GM23338 (cell line): ENCODE results near the gene PDZK1IP1. TPM values are rescaled to one million over a fixed set of nuclear protein-coding genes. Genes with fewer than 3 reads are reported as not detected.

Experiments
- ATAC-seq: fragments of 200-7000 bp; cut with Tn5 transposase; 3 replicates; pipeline ENCODE4 v1.9.1; 2020
- DNase-seq: peaks from one replicate; pipeline ENCODE4 v3.0.0-alpha.2; 2015; ENCODE audit warnings: low spot score
- H2AFZ ChIP-seq: fragments of 200-600 bp; sonication (generic); 2 replicates; pipeline ENCODE4 v1.8.0; 2016; ENCODE audit warnings: antibody characterized with exemption, mild to moderate bottlenecking, moderate library complexity
- H3F3A ChIP-seq: fragments of 200-600 bp; sonication (generic); replicated peaks from 2 replicates; pipeline ENCODE4 v1.8.0; 2017; ENCODE audit warnings: antibody characterized with exemption, mixed run types, low read depth
- H3K27ac ChIP-seq: fragments of 200-600 bp; sonication (generic); 2 replicates; pipeline ENCODE4 v1.6.1; 2016; ENCODE audit warnings: low read depth
- H3K27me3 ChIP-seq: fragments of 200-600 bp; sonication (generic); 2 replicates; pipeline ENCODE4 v1.8.0; 2016; ENCODE audit warnings: mild to moderate bottlenecking, mixed run types, moderate library complexity; ENCODE audit not compliant: insufficient read depth
- H3K36me3 ChIP-seq: fragments of 200-600 bp; sonication (generic); 2 replicates; pipeline ENCODE4 v1.8.0; 2016; ENCODE audit warnings: mild to moderate bottlenecking; ENCODE audit not compliant: insufficient read depth
- H3K4me1 ChIP-seq: fragments of 200-600 bp; sonication (generic); 2 replicates; pipeline ENCODE4 v1.8.0; 2016; ENCODE audit warnings: mild to moderate bottlenecking, moderate library complexity; ENCODE audit not compliant: insufficient read depth
- H3K4me2 ChIP-seq: fragments of 200-600 bp; sonication (generic); 2 replicates; pipeline ENCODE4 v1.7.1; 2017; ENCODE audit warnings: mixed run types
- H3K4me3 ChIP-seq: fragments of 200-600 bp; sonication (generic); 2 replicates; pipeline ENCODE4 v1.6.1; 2016; ENCODE audit warnings: mixed run types
- H3K79me2 ChIP-seq: fragments of 200-600 bp; sonication (generic); replicated peaks from 2 replicates; pipeline ENCODE4 v1.8.0; 2017; ENCODE audit warnings: mild to moderate bottlenecking; ENCODE audit not compliant: insufficient read depth
- H3K9me2 ChIP-seq: fragments of 200-600 bp; sonication (generic); 2 replicates; pipeline ENCODE4 v1.8.0; 2017; ENCODE audit not compliant: insufficient read depth
- H4K20me1 ChIP-seq: fragments of 200-600 bp; sonication (generic); replicated peaks from 2 replicates; pipeline ENCODE4 v1.8.0; 2017; ENCODE audit warnings: mild to moderate bottlenecking; ENCODE audit not compliant: insufficient read depth
- H3K27ac Mint-ChIP-seq: 2 replicates; pipeline ENCODE4 v1.8.0; 2020; ENCODE audit warnings: inconsistent platforms, mild to moderate bottlenecking, moderate library complexity, mixed read lengths
- H3K27me3 Mint-ChIP-seq: 3 replicates; pipeline ENCODE4 v1.8.0; 2022; ENCODE audit warnings: low read depth, mild to moderate bottlenecking, moderate library complexity, mixed read lengths, inconsistent platforms; ENCODE audit not compliant: insufficient read depth, poor library complexity
- H3K36me3 Mint-ChIP-seq: 3 replicates; pipeline ENCODE4 v1.8.0; 2021; ENCODE audit warnings: low read depth, mild to moderate bottlenecking, inconsistent platforms, moderate library complexity, mixed read lengths
- H3K4me1 Mint-ChIP-seq: 3 replicates; pipeline ENCODE4 v1.8.0; 2020; ENCODE audit warnings: mild to moderate bottlenecking, inconsistent platforms, mixed read lengths
- H3K4me3 Mint-ChIP-seq: 3 replicates; pipeline ENCODE4 v1.8.0; 2021; ENCODE audit warnings: moderate library complexity, mild to moderate bottlenecking, inconsistent platforms, mixed read lengths
- H3K9me3 Mint-ChIP-seq: 3 replicates; pipeline ENCODE4 v1.8.0; 2020; ENCODE audit warnings: moderate library complexity, mild to moderate bottlenecking, inconsistent platforms, mixed read lengths
- CREB1 ChIP-seq: fragments of 250-450 bp; sonication (Bioruptor Pico); IDR thresholded peaks from 2 replicates; pipeline ENCODE4 v1.5.0; 2020; ENCODE audit warnings: low read depth, mild to moderate bottlenecking, moderate library complexity
- CTCF ChIP-seq, 2 experiments: fragments of 200-600 bp in 1 of 2; sonication (generic) in 1 of 2; conservative IDR thresholded peaks; 2 replicates each; pipeline versions ENCODE4 v1.5.1 to v1.6.1; 2016 to 2017; ENCODE audit warnings: antibody characterized with exemption in 2 of 2, low read depth in 2 of 2, mild to moderate bottlenecking in 2 of 2, moderate library complexity in 1 of 2
- ETS1 ChIP-seq: IDR thresholded peaks from 2 replicates; pipeline ENCODE4 v1.6.1; 2016; ENCODE audit warnings: antibody characterized with exemption
- EZH2phosphoT487 ChIP-seq: fragments of 200-600 bp; sonication (generic); IDR thresholded peaks from one replicate; pipeline ENCODE4 v1.8.1; 2018; ENCODE audit warnings: antibody characterized with exemption; ENCODE audit not compliant: unreplicated experiment
- POLR2AphosphoS5 ChIP-seq: IDR thresholded peaks from 2 replicates; pipeline ENCODE4 v1.6.1; 2016; ENCODE audit warnings: antibody characterized with exemption, low read depth
- ZNF114 ChIP-seq: fragments of 250-450 bp; sonication (Bioruptor Pico); IDR thresholded peaks from 2 replicates; pipeline ENCODE4 v1.5.0; 2020; ENCODE audit warnings: mild to moderate bottlenecking, moderate library complexity
- ZNF462 ChIP-seq: fragments of 250-450 bp; sonication (Bioruptor Pico); IDR thresholded peaks from 2 replicates; pipeline ENCODE4 v1.5.0; 2020; ENCODE audit warnings: mild to moderate bottlenecking, moderate library complexity
- polyA plus RNA-seq: library from polyadenylated mRNA; unstranded; fragments of >200 nt; fragmentation: Nextera tagmentation; extraction: Ambion mirVana; gene quantifications from 2 replicates; pipeline ENCODE4 v1.2.1, GENCODE V29; 2016
- total RNA-seq: library from RNA; depleted of rRNA; stranded (reverse); fragments of >200 nt; shearing (Covaris generic); gene quantifications from 2 replicates; pipeline ENCODE4 v1.2.3, GENCODE V29; 2014

PDZK1IP1 gene
- total and polyA plus RNA-seq, 2 experiments from 2014 or later: not detected

- TF ChIP-seq ETS1 (no peak), CREB1 (CRISPR knock-in tag) (no peak), CTCF (conservative IDR thresholded peaks at IDR 0.05; ENCODE audit: low read depth in 2 of 2) (no peak), POLR2AphosphoS5 (no peak)
- DNase-seq: no peak
- no peak overlapping the region for H3K27ac ChIP-seq
- H3F3A ChIP-seq: no peaks in the 10 kb centered on the region
- H3K4me3 ChIP-seq: no peak overlapping the region
- H3K4me2 ChIP-seq: no peak overlapping the region
- H2AFZ ChIP-seq: no peak overlapping the region
- Mint-ChIP-seq H3K36me3 (peaks cover 6% of the 10 kb centered on the region), H3K27ac (no peak overlapping the region), H3K4me3 (no peak overlapping the region), H3K9me3 (peaks cover 10% of the 10 kb centered on the region; the same call in 2 of the 3 replicates), H3K27me3 (peaks cover 29% of the 10 kb centered on the region), H3K4me1 (peaks cover 31% of the 10 kb centered on the region)
- no peaks in the 10 kb centered on the region for H3K79me2 ChIP-seq
- 0 out of 2 replicates have a peak, but pooled peaks cover 2% of the 10 kb centered on the region for H3K9me2 ChIP-seq
- ATAC-seq: no peak
- peaks cover 24% of the 10 kb centered on the region for H3K4me1 ChIP-seq
- H3K27me3 ChIP-seq: peaks cover 67% of the 10 kb centered on the region
- no peaks in the 10 kb centered on the region for H3K36me3 ChIP-seq
- no peaks in the 10 kb centered on the region for H4K20me1 ChIP-seq
These were observed 20.0 kb upstream of the PDZK1IP1 start for GRCh38 chr1:47209725-47210325.

GRCh38 chr1:47209091-47209490 lies 19.3 kb upstream of the PDZK1IP1 start:
- H3K9me2 ChIP-seq: 0 out of 2 replicates have a peak, but pooled peaks cover 3% of the 10 kb centered on the region
- H3K9me3 Mint-ChIP-seq: peaks cover 10% of the 10 kb centered on the region; the same call in 2 of the 3 replicates
- ATAC-seq (peak; percentile 42), DNase-seq (no peak)
- H3K79me2 ChIP-seq: no peaks in the 10 kb centered on the region
- H3K4me1 ChIP-seq: peaks cover 24% of the 10 kb centered on the region
- H3K27ac ChIP-seq: no peak overlapping the region
- H3K36me3 Mint-ChIP-seq: peaks cover 6% of the 10 kb centered on the region
- H3K36me3 ChIP-seq: no peaks in the 10 kb centered on the region
- peak overlapping the region; percentile 87 for H3K4me2 ChIP-seq
- peaks cover 64% of the 10 kb centered on the region for H3K27me3 ChIP-seq
- peak overlapping the region; percentile 64 for H3K4me3 Mint-ChIP-seq
- H2AFZ ChIP-seq: peak overlapping the region; percentile 90
- no peaks in the 10 kb centered on the region for H3F3A ChIP-seq
- H3K27me3 Mint-ChIP-seq: peaks cover 29% of the 10 kb centered on the region
- no peaks in the 10 kb centered on the region for H4K20me1 ChIP-seq
- no peak overlapping the region for H3K27ac Mint-ChIP-seq
- peaks cover 31% of the 10 kb centered on the region for H3K4me1 Mint-ChIP-seq
- peak overlapping the region; percentile 53 for H3K4me3 ChIP-seq
- no peak for TF ChIP-seq ZNF462 (CRISPR knock-in tag)
- TF ChIP-seq EZH2phosphoT487: no peak
- TF ChIP-seq CTCF (conservative IDR thresholded peaks at IDR 0.05; ENCODE audit: low read depth in 2 of 2): no peak
- TF ChIP-seq ZNF114 (CRISPR knock-in tag): no peak
- no peak for TF ChIP-seq POLR2AphosphoS5
